Right kidney (tissue), 9 donors: ENCODE data around the gene KCNS1.
"Not testable (repeated sequence)": the region's sequence is repeated elsewhere in the genome, so short reads cannot be mapped to it uniquely, and the experiment has no call there.

Experiments
- DNase-seq: peaks from one replicate; pipeline ENCODE4 v3.0.0-alpha.2; 2016
- long read RNA-seq, 8 donors: transcript quantifications; one replicate each; lab custom pipeline, GENCODE V29; 2026

KCNS1 gene, protein sequence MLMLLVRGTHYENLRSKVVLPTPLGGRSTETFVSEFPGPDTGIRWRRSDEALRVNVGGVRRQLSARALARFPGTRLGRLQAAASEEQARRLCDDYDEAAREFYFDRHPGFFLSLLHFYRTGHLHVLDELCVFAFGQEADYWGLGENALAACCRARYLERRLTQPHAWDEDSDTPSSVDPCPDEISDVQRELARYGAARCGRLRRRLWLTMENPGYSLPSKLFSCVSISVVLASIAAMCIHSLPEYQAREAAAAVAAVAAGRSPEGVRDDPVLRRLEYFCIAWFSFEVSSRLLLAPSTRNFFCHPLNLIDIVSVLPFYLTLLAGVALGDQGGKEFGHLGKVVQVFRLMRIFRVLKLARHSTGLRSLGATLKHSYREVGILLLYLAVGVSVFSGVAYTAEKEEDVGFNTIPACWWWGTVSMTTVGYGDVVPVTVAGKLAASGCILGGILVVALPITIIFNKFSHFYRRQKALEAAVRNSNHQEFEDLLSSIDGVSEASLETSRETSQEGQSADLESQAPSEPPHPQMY
- long read RNA-seq, donor 1, result 0 reads
- long read RNA-seq, donor 2, result 0 reads
- long read RNA-seq, donor 3, result 0 reads
- long read RNA-seq, donor 4, result 0 reads
- long read RNA-seq, donor 5, result 0 reads
- long read RNA-seq, donor 6, result 0 reads
- long read RNA-seq, donor 7, result 0 reads
- long read RNA-seq, donor 8, result 0 reads

DNA sequence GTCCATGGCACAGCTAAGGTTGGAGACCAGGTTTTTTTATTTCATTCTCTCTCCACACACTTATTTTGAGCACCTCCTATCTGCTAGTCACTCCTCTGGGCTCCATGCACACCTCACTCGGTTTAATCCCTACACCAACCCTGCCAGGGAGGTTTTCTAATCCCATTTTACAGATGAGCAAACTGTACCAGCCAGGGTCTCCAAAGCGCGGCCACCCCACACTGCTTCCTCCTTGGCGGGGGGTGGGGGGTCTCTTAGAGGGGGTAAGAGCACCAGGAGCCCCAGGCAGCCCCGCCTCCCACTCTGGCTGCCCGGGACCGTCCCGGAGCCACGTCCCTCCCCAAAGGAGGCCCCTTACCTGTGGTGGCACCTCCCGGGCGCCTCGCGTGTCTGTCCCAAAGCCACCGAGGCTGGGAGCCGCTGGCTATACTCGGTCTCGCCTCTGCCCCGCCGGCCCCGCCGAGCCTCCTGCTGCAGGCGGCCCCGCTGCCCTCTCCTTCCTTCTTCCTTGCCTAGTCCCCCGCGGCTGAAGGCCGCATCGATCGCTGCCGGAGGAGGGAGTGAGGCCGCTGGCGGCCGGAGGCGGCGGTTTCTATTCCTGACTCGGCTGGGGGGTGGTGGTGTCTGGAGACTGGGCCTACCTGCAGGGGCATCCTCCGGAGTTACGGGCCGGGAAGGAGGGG lies at the start of gene KCNS1:
KCNS1 (minus strand) TSS at position 565 of the 683 bp plus-strand sequence. CDS start 1,891 bp downstream, outside the sequence.
- peak; percentile 25 for DNase-seq

DNA sequence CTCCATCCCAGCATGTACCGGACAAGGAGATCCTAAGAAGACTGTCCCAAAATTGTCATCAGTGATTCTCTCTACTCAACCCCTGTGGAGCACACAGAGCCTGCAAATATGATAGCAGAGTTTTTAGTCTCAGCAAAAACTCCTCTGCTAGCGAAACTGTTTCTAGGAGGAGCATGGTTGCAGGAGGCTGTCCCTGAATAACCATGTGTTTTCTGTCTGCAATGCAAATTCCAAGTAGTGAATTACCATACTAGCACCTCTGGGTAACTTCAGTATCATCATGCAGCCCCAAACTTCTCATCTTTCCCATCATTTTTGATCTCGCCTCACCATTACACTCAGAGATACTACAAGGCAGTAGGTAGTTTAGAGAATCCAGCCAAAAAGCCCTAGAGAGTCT lies 48.1 kb upstream of the KCNS1 start:
- DNase-seq, result no peak

DNA sequence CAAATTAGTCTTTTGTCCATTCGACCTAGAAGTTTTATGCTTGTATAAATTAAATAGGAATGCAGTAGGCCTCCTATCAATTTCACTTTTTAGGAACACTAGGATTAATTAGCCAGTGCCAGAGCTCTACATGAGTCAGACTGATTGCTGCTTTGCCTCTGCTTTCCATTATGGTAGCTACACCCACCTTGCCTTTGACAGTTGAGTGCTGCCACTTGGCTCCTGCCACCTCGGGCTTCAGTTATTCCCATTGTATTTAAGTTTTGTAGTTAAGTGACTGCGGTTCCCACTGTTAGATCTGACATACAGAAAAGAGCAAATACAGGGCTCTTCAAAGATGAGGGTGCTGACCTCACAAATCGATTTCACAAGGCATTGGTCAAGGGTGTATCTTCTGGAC lies 39.9 kb upstream of the KCNS1 start:
- DNase-seq, result no peak

DNA sequence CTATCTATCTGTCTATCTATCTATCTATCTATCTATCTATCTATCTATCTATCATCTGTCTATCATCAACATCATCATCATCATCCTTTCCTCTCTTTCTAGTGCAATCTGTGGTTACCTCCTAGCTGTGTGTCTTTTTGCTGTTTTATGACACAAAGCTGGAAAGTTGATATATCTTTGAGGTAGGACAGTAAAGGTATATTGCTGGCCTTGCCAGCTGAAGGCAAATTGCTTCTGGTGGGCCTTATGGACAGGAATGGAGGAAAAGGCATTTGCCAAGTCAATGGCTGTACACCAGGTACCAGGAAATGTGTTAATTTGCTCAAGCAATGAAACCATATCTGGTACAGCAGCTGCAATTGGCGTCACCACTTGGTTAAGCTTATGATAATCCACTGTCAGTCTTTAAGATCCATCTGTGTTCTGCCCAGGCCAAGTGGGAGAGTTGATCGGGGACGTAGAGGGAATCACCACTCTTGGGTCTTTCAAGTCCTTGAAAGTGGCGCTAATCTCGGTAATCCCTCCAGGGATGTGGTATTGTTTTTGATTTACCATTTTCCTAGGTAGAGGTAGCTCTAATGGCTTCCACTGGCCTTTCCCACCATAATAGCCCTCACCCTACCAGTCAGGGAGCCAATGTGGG lies 38.9 kb upstream of the KCNS1 start:
- DNase-seq, result not testable (repeated sequence)

DNA sequence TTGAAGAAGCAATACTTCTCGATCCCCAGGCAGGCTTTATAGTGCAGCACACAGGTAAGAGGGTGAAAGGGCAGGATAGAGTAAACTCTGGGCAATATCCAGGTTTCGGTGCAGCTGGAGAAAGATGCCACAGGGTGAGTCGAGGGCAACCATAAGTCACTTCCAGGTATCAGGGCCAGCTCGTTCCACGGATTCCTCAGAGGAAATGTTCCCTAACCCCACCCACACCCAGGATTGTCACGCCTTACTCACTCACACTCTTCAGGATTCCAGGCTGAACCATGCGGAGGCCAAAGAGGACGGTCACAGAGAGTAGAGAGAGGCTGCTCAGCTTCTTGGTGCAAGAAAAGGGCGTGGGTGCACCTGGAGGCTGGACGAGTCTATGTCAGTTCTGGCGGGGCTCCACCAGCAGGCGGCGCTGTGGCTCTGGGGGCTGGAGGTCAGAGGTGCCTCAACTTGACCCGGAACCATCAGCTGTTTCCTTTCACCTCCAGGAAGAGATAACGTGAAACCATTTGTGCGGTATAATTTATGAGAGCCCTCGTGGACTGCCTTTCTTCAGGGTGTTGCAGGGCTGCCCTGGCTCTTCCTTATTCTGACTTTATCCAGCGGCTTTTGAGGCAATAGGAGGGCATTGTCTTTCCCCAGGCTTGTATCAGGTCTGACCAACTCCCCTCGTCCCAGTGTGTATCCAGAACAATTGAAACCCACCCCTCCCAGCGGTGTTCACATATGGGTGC lies 37.8 kb upstream of the KCNS1 start:
- DNase-seq, result no peak

DNA sequence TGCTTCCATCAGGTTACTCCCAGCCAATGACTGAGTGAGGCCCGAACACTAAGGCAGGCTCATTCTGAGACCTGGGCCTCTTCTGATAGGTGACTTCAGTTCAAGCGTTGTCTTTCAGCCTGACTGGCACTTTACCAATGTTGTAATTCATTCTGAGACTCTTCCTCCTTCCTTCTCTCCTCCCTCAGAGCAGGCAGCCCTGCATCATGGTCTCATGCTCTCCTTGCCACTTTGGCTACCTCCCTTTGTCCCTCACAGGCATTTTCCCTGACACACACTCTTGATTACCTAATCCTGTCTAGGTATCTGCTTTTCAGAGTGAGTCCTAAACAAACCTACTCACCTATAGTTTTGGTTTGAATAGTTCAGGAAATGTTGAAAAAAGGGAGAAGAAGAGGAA lies 36.0 kb upstream of the KCNS1 start:
- no peak for DNase-seq

DNA sequence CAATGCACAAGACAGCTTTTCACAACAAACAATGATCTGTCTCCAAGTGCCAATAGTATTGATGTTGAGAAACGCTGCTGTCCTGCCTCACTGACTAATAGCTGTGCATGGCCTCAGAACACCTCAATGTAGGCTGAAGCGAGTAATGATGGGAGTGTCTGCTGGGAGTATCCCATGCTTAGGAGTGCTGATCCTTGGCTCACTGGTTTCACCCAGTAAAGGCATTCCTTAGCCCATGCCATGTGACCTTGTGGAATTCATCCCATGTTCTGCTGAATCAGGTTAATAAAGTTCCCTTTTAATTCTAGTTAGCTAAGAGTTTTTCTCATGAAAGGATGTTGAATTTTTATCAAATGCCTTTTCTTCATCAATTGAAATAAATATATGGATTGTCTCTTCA lies 27.2 kb upstream of the KCNS1 start:
- no peak for DNase-seq

DNA sequence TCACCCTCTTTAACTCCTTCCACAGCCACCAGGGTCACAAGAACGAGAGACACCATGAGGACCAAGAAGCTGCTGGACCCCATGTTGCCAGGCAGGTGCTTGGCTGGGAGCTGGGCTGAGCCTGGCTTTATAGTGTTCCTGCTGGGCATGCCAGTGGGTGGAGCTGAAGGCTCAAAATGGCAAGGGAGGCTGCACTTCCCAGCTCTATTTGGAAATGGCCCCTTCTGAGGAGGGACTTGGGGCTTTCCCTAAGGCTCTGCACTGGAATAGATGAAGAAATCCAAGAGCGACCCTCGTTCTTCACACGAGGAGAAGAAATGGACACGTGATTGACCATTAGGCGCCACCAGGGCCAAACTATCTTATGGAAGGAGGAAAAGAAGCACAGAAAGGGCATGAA lies 23.4 kb upstream of the KCNS1 start, which contains the start of gene WFDC12:
WFDC12 (minus strand) TSS at position 101 of the 400 bp plus-strand sequence; CDS start at position 83, 18 bp downstream.
- DNase-seq, result no peak

DNA sequence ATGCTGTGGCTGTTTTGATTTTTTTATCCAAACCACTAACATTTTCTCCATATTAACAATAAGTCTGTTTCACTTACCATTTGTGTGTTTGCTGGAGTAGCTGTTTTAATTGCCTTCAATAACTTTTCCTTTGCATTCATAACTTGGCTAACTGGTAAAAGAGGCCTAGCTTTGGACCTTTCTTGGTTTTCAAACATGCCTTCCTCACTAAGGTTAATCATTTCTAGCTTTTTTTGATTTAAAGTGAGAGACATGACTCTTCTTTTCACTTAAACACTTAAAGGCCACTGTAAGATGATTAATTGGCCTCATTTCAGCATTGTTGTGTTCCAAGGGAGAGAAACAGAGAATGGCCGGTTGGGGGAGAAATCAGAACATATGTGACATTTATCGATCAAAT lies 20.5 kb upstream of the KCNS1 start:
- DNase-seq, result no peak

DNA sequence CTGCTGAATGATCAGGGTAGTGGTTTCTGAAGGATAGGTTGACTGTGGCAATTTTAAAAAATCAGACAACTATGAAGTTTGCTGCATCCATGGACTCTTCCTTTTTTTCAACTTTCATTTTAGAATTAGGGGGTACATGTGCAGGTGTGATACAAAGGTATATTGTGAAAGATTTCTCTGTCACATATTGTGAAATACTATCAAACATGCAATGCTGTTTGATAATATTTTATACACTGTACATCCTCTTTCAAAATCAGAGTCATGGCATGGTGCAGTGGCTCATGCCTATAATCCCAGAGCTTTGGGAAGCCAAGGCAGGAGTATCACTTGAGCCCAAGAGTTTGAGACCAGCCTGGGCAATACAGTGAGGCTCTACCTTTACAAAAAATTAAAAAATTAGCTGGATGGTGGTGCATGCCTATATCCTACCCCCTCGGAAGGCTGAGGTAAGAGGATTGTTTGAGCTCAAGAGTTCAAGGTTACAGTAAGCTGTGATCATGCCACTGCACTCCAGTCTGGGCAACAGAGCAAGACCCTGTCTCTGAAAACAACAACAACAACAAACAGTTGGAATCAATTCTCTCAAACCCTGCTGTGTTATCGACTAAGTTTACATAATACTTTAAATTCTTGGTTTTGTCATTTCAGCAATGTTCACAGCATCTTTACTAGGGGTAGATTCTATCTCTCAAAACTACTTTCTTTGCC lies 18.8 kb upstream of the KCNS1 start:
- no peak for DNase-seq

DNA sequence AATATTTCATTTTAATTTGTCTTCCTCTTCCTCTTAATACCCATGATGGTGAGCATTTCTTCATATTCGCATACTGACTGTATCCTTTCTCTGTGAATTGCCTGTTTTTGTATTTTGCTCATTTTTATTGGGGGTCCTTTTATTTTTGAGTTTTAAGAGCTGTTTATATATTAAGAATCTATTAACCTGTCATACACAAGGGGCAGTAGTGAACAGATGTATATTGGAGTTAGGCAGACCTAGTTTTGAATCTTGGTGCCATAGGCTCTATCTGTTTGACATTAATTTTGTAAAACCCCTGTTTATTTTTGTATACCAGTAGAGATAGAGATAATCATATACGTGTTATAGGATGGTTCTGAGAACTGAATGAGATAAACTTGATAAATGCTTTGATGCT lies 17.1 kb upstream of the KCNS1 start:
- DNase-seq, result no peak

DNA sequence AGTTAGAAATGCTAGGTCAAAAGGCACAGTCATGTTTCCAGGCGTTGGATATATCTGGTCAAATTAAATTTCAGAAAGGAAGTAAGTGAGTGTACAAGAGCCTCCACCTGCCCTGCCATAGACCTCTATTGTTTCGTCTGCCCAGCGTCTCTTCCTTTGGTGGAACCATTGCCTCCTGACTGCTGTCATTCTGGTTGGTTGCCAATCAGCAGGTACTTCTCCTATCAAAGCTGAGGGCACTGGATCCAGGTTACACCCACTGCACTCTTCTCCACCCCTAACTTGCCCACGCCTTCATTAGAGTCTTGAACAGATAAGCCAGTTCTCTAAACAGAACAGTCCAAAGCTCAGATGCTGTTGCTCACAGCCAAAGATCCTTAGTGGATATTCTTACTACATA lies 16.7 kb upstream of the KCNS1 start:
- no peak for DNase-seq

DNA sequence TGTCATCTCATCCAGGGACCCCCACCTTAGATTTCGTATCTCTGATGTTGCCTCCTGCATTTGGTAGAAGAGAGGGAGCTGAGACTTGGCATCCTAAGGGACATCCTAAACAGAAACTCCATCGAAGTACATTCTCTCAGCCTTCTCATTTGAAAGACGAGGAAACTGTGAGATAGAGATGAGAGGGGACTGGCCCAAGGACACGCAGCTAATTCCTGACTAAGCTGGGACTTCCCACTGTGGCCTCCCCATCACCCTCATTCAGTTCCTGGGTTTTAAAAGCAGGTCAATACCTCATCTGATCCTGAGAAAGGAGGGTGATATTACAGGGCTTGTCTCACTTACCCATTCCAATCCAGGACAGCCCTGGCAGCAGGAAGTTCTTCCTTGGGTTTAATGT lies 14.9 kb upstream of the KCNS1 start:
- DNase-seq, result no peak

DNA sequence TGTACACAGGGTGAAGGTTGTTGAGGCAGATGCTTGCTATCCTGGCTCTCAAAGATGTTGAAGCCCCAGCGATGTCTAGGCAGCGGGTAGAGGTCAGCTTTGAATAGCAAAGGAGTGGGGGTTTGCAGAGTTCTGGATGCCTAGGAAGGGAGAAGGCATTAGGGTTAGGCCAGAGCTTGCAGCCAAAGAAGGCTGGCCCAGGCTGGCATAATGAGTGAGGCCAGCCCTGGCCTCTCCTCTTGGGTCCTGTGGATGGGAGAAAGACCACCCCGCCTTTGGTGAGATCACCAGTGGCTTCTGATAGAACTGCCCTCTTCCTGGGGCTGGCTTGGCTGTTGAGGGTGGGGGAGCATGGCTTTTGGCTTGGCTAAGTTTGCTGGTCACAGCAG lies 14.5 kb upstream of the KCNS1 start:
- DNase-seq, result no peak

DNA sequence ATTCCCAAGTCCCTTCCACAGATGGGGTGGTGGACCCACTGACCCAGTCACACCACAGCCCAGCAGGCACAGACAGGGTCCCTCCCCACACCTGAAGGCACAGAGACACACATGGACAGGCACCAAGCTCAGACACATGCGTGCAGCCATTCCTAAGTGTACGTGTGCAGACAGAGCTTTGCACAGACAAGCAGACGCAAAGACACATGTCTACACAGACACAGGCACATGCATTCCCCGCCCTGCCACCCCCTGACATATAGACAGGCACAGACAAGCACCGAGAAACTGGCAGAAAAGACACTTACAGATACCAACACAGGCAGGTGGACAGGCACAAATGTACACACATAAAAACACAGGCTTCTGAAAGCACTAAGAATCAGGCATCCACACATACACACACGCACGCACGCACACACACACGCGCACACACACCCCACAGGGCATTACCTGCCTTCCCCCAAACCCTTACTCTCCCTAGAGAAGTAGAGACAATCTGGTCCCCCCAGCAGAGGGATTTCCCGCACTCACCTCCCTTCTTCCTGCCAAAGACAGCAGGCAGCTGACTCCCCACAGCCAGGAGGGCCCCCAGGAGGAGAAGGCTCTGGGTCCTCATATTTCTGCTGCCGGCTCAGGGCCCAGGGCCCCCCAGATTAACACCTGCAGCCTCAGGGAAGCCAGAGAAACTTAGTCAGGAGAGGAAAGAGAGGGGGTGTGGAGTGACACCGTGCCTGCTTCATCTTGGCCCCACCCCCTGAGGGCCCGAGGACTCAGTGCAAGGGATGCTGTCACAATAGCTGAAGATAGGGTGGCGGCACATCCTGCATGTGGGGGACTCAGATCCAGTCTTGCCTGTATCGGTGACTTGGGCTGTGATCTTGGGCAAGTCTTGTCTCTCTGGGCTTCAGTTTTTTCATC lies 13.8 kb upstream of the KCNS1 start, which contains the start of gene WFDC5:
WFDC5 (minus strand) TSS at position 710 of the 921 bp plus-strand sequence; CDS start at position 619, 91 bp downstream.
- no peak for DNase-seq

DNA sequence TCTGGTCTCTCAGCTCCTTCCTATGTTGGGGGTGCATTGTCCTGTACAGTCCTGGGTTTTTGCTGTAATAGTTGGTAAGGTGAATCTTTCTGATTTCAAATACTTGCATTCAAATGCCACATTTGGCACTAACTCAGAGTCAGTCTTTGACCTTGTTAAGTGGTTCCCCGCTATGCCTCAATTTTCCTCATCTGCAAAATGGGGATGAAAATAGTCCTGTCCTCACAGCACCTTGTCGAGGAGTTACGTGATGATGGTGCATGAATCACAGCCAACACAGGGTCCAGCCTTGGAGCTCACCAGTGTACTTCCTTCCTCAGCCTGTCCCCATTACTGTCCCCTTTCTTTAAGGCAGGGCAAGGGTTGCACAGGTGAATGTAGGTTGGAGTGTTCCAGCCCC lies 12.9 kb upstream of the KCNS1 start:
- DNase-seq, result no peak

DNA sequence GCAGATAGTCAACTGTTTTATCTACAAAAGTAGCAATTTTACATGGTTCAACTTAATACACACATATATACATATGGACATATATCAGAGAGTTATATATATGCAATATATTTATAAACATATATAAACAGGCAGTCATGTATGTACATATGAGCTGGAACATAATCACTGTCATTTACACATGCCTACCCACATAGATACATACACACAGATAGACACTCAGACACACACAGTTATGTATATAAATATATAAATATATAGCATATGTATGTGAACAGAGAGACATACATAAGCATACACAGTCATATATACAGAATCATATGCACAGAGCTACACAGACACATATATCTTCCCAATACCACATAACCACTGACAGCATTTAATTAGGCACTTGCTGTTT lies 11.8 kb upstream of the KCNS1 start:
- DNase-seq, result no peak

DNA sequence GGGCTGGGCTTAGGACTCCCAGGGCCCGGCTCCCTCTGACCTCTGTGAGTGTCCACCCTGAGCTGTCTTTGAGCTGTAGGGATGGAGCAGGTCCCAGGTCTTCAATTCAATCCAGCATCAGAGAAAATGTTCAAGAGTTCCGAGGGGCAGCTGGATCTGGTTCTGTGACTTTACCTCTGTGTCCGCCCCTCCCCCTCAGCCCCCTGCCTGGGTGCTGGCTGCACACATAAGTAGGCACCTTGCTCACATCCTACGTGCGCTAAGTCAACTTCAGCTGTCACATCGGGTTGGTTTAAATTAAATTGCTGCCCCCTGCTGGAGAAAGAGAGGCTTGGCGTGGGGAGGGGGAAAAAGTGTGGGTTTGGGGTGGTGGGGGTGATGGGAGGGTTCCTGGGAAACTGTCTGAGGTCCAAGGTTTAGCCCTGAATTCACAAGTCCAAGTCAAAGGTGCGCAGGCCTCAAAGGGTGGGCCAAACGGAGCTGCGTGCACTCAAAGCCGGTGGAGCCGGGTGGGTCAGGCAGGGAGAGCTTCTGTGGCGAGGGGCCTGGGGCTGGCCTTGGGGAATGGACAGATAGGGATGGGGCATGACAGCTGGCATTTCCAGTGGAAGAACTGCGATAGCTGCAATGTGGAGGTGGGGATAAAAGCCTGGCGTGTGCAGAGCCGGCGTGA lies 11.0 kb upstream of the KCNS1 start:
- no peak for DNase-seq

DNA sequence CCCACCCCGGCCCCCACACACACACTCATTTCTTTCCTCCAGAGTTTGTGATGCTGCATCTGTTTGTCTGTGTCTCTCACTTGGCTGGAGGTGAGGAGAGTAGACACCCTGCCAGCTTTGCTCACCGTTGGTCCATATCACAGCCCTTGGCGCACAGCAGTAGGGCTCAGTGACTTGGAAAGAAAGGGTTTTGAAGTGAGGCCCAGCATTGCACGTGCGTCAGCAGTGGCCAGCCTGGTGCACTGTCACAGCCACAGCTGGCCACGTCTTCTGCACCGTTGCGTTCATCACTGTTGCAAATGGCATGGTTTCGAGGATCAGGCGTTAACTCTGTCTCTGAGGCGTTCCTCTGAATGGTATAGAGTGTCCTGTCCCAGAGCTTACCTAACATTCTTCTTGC lies 10.4 kb upstream of the KCNS1 start:
- no peak for DNase-seq

DNA sequence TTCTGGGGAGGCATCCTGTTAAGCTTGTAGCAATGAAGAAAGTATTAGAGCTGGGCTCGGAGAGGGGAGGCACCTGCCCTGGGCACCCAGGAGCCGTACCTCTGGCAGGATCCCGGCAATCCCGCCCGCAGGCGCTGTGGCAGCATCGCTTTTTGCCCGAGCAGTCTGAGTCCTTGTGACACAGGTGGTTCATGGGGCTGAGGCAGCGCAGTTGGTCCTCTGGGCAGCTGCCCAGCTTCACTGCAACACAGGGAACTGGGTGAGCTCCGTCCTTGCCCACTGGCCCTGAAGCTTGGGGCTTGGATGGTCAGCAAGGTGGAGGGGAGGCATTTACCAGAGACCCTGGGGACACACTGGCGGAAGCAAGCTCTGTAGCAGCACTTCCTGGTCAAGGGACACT lies 9.4 kb upstream of the KCNS1 start:
- DNase-seq, result no peak
